ENCODE measurements around the gene PATL2.

PATL2 gene

GRCh38 chr15:44662478-44663409, 48.4 kb downstream of the PATL2 start:
- TF ChIP-seq ZFX (IDR thresholded peaks at IDR 0.05; ENCODE audit: borderline replicate concordance), result no peak
- TF ChIP-seq CTCF (IDR thresholded peaks at IDR 0.05), result no peak
- H3K27ac ChIP-seq, result peak overlapping the region; percentile 94

DNA sequence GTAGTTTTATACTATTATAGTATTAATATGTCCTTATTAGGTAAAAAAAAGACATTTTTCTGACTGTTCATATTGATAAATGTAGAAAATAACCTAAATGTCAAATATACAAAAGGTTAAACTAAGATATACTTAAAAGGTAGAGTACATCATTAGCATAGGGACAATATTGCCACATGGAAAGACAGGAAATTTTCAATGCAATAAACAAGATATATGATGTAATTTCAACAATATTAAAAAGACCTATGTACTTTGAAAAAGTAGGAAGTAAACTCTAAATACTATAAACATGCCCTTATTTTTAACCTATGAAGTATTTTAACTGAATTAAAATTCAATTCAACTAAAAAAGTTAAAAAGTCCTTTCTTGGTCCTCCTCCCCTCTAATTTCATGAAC, 49.5 kb downstream of the PATL2 start:
- TF ChIP-seq CTCF (IDR thresholded peaks at IDR 0.05) (no peak), ZFX (IDR thresholded peaks at IDR 0.05; ENCODE audit: borderline replicate concordance) (no peak)
- no peak overlapping the region for H3K27ac ChIP-seq

GRCh38 chr15:44659056-44659455, 52.1 kb downstream of the PATL2 start:
- H3K27ac ChIP-seq, result no peak overlapping the region
- TF ChIP-seq CTCF (IDR thresholded peaks at IDR 0.05) (no peak), ZFX (IDR thresholded peaks at IDR 0.05; ENCODE audit: borderline replicate concordance) (no peak)

DNA sequence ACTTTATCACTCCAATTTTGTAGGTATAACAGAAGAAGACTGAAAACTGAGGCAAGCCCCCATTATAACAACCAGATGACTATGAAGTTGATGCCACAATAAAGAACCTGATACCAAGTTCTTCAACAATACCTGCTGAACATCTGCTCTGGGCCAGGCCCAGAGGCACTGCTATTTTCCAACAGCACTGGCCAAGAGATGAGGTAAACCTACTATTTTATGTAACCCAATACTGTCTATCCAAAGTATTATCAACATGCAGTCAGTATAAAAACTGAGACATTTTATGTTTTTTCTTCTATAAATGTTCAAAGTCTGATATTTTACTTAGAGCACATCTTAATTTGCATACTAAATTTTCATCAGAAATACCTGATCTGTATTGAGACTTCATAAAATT, 53.7 kb downstream of the PATL2 start:
- TF ChIP-seq CTCF (IDR thresholded peaks at IDR 0.05) (no peak), ZFX (IDR thresholded peaks at IDR 0.05; ENCODE audit: borderline replicate concordance) (no peak)
- H3K27ac ChIP-seq, result no peak overlapping the region

GRCh38 chr15:44656913-44657312, 54.2 kb downstream of the PATL2 start:
- no peak overlapping the region for H3K27ac ChIP-seq
- TF ChIP-seq CTCF (IDR thresholded peaks at IDR 0.05), result no peak
- no peak for TF ChIP-seq ZFX (IDR thresholded peaks at IDR 0.05; ENCODE audit: borderline replicate concordance)

DNA sequence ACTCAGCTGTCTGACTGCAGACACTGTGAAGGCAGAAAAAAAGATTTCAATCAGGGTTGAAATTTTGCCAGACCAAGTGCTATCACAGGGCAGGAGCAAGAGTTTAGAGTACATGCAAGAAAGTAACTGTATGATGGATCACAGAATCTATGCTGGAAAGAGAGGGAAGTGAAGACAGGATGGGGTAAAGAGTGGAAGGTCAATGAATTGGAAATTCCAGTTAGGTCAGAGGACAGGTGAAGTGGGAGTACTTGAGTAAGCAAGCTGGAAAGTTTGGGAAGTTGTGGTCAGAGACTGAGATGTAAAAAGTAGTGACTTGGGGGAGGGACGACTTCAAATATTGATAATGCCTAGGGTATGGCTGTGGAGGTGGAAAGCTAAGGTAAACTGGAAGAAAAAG, 54.8 kb downstream of the PATL2 start:
- TF ChIP-seq ZFX (IDR thresholded peaks at IDR 0.05; ENCODE audit: borderline replicate concordance), result no peak
- TF ChIP-seq CTCF (IDR thresholded peaks at IDR 0.05), result no peak
- no peak overlapping the region for H3K27ac ChIP-seq

GRCh38 chr15:44654858-44655257, 56.3 kb downstream of the PATL2 start:
- TF ChIP-seq CTCF (IDR thresholded peaks at IDR 0.05), result no peak
- TF ChIP-seq ZFX (IDR thresholded peaks at IDR 0.05; ENCODE audit: borderline replicate concordance), result no peak
- H3K27ac ChIP-seq, result no peak overlapping the region
